TTC549 (cell line): ENCODE measurements around the gene PRMT9.

ENCODE experiments used
- FAIRE-seq: peaks from 2 replicates; lab custom pipeline; 2012; peaks lifted over from hg19 to GRCh38; lab: Jason Lieb, UNC

The PRMT9 gene

GRCh38 chr4:147683717-147684700 is at the start of gene PRMT9:
Gene PRMT9, minus strand, starts transcription at chr4:147684163. Its CDS starts 176 bp downstream, at chr4:147683987.
- no peak for FAIRE-seq

GRCh38 chr4:147732518-147733235 is 48.7 kb upstream of the PRMT9 start:
- no peak for FAIRE-seq

GRCh38 chr4:147731580-147732517 is 47.9 kb upstream of the PRMT9 start, which contains the start of gene ARHGAP10:
Gene ARHGAP10, plus strand, starts transcription at chr4:147732088. Its CDS starts 214 bp downstream, at chr4:147732302.
- no peak for FAIRE-seq

GRCh38 chr4:147730333-147730732 is 46.4 kb upstream of the PRMT9 start:
- no peak for FAIRE-seq

- FAIRE-seq = no peak
Measured at GRCh38 chr4:147727476-147728028, 43.6 kb upstream of the PRMT9 start.

- FAIRE-seq = no peak
Measured at GRCh38 chr4:147725673-147726072, 41.7 kb upstream of the PRMT9 start.

GRCh38 chr4:147724468-147725201 is 40.7 kb upstream of the PRMT9 start:
- FAIRE-seq = no peak

GRCh38 chr4:147723326-147723725 is 39.4 kb upstream of the PRMT9 start:
- no peak for FAIRE-seq

- FAIRE-seq = no peak
Measured at GRCh38 chr4:147717878-147718277, 33.9 kb upstream of the PRMT9 start.

GRCh38 chr4:147714575-147715401 is 30.8 kb upstream of the PRMT9 start:
- no peak for FAIRE-seq

GRCh38 chr4:147709999-147710398 is 26.0 kb upstream of the PRMT9 start:
- no peak for FAIRE-seq

- no peak for FAIRE-seq
Measured at GRCh38 chr4:147707892-147708672, 24.1 kb upstream of the PRMT9 start.

- no peak for FAIRE-seq
Measured at GRCh38 chr4:147704846-147705245, 20.9 kb upstream of the PRMT9 start.

GRCh38 chr4:147696866-147697265 is 12.9 kb upstream of the PRMT9 start:
- FAIRE-seq = no peak

- no peak for FAIRE-seq
Measured at GRCh38 chr4:147693218-147693617, 9.3 kb upstream of the PRMT9 start.

GRCh38 chr4:147691820-147692219 is 7.9 kb upstream of the PRMT9 start:
- no peak for FAIRE-seq

- FAIRE-seq = no peak
Measured at GRCh38 chr4:147689067-147689466, 5.1 kb upstream of the PRMT9 start.

GRCh38 chr4:147683188-147683591 is 773 bp downstream of the PRMT9 start:
- no peak for FAIRE-seq

GRCh38 chr4:147682755-147683154 is 1.2 kb downstream of the PRMT9 start:
- no peak for FAIRE-seq
